Stimulated activated CD8-positive, alpha-beta memory T cell treated with anti-CD3 and anti-CD28 coated beads, Interleukin-15, amount 100 ng/mL, for 48 hours (primary cell): ENCODE results near the gene LOC101059915.

ENCODE experiments used
- DNase-seq, 2 donors: peaks; one replicate each; pipeline ENCODE4 v3.0.0-alpha.2; 2020; ENCODE audit warnings: low read depth in 2 of 2

Gene LOC101059915

DNA sequence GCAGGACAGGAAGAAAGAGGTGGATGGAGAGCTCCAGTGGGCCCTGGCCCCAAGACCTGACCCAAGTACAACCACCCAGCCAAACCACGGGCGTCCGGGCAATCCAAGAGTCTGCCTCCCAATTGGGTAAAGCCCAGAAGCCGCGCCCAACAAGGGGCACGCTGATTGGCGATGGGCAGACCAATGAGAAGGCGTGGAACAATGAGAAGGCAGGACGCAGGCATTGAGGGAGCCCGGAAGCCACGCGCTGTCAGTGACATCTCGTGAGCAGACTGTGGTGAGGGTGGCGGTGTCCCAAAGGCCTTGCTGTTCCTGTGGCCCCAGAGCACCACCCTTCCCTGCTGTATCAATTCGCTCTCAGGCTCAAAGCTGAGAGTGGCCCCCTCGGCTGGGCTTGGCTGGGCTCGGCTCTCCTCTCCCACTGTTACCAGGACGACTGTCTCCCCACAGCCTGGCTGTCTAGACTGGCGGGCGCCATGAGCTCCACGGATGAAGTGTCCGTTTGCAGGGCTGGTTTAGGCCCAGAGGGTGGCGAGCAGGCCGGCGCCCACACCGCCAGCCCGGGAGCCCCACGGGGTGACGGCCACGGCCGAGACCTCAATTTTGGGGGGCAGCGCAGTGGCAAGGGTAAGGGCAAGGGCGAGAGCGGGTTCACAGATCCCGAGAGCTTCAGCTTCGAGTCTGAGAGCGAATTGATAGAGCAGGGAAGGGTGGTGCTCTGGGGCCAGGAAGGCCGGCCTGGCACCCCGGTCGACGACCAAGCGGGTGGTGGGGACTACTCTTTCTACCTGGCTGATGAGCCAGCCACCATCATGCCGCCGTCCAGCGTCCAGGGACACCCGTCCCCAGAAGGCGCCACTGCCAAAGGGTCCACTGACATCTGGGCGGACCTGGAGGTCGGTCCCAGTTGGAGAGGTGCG lies at the start of gene LOC101059915:
Gene LOC101059915 (plus strand): TSS at position 219 of the 920 bp plus-strand sequence.
- DNase-seq: no peak

DNA sequence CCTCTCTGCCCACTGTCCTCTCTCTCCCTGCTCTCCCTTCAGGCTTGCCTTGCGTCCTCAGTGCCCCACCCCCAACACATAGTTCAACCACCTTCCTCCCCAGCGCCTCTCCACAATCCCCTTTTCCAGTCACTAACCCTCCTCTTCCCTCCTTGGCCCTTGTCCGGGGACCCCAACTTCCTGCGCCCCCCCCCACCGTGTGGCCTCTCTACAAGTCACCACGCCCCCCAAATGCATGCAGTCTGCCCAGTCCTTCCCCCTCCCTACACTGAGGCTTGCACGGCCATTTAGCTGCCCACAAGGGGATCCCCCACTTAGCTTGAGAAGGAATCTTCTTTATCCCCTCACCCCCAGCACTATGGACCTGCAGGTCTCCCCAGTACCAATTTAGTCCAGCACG lies 49.6 kb upstream of the LOC101059915 start:
- DNase-seq: no peak

DNA sequence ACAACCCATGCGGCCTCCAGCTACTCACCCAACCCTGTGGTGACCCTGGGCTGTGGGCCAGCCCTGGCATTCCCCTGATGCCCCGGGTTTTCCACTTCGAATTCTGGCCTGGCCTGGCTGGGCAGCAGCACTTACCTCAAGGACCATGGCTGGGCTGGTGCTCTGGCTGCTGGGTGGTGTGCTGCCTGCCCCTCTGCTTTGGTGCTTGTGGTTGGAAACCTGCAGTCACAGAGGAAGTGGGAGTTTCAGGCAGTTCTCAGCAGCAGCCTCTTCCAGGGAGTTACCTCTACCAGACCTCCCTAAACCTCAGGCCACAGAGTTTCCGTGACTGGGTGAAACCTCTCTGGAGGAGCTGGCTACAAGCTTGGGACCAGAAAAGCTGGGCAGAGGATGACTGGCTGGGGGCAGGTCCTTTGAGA lies 49.0 kb upstream of the LOC101059915 start, which contains the start of gene CXCR3:
Gene CXCR3 (minus strand): TSS at position 209 of the 419 bp plus-strand sequence. CDS start 62 bp downstream, at position 147.
- peak; percentile 73 to 82 for DNase-seq

DNA sequence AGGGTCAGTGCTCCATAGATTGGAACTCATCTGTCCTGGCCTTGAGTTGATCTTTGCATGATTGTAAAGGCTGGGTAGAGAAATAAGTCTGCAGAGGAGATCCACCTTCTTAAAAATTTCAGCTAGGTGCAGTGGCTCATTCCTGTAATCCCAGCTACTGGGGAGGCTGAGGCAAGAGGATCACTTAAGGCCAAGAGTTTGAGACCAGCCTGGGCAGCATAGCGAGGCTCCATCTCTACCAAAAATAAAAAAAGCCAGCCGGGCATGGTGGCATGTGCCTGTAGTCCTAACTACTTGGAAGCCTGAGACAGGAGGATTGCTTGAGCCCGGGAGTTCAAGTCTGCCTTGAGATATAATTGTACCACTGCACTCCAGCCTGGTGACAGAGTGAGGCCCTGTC lies 48.6 kb upstream of the LOC101059915 start:
- DNase-seq: no peak

DNA sequence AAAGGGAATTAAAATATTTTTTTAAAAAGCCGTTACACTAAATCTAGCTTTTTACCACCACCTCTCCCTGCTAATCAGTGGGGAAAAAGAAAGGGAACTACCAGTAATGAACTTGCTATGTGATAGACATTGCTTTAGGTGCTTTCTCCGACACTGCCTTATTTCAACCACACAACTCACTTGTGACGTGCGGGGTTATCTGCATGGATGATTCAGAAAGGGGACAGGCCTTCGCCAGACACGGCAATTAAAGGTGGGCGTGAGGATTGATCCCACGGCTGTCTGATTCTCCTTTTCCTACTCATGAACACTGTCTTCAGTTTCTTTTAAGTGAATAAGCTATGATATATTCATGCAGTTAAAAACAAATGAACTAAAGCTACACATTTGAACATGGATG lies 48.2 kb upstream of the LOC101059915 start:
- peak; percentile 57 to 69 for DNase-seq

DNA sequence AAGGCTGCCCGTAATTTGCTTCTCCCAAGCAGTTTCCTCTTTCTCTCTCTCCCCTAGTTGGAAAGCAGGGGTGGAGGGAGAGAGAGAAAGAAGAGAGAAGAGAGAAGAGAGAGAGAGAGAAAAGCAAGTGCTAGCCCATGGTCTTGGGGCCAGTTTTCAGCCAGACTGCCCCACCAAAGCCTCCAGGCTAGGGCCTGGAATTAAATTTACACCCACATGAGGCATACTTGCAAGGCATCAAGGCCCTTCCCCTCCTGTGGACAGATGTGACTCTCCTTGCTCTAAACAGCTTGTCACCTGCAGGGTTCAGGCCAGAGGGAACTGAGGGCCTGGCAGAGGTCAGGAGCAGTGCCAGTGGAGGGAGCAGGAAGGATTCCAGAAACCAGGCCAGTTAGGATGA lies 47.4 kb upstream of the LOC101059915 start:
- DNase-seq: no peak

DNA sequence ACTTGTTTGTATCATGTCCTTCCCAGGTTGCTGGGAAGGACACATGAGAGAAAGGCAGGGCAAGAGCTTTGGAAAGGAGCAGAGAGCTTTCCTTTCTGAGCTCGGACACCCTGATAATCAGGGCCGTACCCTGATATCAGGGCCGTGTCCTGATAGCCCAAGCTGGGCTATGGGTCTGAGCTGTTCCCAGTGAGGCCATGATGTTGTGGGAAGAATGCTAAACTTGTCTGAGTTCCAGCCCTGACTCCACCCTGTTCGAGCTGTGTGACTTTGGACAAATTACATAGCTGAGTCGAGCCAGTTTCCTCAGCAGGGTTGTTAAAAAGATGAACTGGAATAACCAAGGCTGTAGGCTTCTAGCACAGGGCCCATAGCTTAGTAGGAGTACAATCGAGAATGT lies 45.7 kb upstream of the LOC101059915 start:
- DNase-seq: no peak

DNA sequence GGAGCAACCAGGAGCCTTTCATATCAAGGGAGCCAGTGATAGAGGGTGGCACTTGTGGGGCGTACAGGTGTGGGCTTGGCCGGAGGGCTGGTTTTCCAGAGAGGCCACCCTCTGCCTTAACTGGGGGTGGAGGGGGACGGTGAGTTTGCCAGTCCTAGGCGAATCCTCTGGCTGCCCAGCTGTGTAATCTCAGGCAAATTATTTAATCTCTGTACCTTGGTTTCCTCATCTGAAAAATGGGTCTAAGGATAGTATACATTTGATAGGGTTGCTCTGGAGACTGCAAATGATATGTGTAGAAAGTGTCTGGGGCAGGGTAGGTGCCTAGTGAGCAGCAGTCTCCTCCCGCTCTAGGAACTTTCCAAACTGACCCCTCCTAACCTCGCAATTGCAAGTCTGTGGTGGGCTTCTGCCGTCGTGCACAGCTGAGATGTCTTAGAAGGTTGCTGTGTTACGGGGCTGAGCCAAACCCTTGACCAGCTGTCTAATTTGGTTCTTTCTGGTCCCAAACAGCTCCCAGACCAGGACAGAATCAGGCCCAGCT lies 45.2 kb upstream of the LOC101059915 start:
- DNase-seq: no peak

DNA sequence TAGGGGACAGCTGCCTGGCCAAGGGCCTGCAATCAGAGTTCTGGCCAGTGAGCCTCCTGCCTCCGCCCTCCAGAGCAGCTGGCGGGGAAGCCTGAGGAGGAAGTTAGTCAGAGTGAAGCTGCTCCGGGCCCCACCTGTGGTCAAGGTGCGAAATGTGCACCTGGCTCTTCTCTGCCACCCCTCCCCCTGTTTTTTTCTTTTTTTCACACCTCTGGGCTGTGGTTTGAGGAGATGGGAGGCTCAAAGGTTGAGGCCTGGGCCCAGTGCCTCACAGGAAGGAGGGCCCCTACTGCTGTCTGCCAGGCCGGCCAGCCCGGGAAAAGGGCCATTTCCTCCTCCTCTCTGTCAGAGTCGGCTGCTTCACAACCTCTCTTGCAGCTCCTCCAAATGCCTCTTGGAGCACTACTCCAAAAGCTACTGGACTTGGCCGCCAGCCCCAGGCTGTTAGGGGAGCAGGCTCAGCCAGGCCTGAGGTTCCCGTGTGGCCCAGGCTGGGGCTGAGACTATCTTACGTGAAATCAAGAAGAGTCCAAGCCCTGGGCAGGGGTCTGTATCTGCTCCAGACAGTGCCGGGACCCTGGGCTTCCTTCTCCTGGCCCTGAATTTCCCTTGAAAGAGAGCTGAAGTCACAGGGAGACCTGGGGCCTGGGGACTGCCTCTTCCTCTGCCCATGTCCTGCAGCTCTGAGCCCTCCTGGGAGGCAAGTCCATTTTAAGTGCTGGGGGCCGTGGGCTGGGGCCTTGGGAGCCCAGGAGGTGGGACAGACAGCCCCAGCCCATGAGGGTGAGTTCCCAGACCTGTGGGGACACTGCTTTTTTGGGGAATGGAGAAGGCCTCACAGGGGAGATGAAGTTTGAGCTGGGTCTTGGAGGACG lies 44.5 kb upstream of the LOC101059915 start:
- peak; percentile 54 to 72 for DNase-seq

DNA sequence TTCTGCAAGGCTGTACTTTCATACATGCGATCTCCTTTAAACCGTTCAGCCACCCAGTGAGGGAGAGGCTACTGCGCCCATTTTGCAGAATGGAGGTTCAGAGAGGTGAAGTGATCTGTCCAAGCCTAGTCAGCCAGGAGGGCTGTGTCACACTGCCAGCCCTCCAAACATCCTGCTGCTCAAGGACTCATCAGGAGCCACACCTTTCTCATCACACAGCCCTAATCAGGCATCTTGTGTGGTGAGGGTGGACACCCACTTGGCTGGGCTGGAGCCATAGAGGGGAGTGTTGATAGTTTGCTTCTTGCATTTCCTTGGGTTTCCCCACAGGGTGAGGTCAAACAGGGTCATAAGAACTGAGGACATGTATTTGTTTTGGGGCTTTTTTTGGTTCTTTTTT lies 43.6 kb upstream of the LOC101059915 start:
- DNase-seq: no peak

DNA sequence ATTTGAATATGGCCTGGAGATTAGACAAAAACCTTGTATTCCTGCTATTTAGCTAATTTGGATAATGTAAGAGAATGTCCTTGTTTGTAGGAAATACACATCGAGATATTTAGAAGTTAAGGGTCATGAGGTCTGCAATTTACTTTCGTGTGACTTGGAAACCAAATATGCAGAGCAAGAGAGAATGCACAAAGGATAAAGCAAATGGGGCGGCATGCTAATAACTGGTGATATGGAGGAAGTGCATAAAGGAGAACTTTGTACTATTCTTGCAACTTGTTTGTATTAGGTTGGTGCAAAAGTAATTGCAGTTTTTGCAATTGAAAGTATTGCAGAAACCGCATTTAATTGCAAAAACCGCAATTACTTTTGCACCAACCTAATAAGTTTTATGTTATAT lies 41.9 kb upstream of the LOC101059915 start:
- DNase-seq: no peak

DNA sequence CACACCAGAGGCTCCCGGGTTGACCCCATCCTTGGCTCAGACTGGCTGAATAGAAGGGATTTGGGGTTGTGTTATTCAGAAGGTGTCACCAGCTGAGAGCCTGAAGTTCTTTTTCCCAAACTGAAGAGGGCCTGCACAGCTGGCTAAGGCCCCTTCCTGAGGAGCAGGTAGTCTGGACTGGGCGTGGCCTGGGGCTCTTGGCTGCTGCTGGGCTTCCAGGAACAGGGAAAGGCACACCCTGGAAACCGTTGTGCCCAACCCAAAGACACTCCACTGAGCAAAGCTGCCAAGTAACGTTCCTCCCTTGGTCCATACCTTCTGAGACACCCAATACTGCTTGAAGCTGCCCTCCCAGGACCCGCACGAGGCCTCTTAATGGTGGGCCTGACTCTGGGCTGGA lies 40.8 kb upstream of the LOC101059915 start:
- DNase-seq: no peak

DNA sequence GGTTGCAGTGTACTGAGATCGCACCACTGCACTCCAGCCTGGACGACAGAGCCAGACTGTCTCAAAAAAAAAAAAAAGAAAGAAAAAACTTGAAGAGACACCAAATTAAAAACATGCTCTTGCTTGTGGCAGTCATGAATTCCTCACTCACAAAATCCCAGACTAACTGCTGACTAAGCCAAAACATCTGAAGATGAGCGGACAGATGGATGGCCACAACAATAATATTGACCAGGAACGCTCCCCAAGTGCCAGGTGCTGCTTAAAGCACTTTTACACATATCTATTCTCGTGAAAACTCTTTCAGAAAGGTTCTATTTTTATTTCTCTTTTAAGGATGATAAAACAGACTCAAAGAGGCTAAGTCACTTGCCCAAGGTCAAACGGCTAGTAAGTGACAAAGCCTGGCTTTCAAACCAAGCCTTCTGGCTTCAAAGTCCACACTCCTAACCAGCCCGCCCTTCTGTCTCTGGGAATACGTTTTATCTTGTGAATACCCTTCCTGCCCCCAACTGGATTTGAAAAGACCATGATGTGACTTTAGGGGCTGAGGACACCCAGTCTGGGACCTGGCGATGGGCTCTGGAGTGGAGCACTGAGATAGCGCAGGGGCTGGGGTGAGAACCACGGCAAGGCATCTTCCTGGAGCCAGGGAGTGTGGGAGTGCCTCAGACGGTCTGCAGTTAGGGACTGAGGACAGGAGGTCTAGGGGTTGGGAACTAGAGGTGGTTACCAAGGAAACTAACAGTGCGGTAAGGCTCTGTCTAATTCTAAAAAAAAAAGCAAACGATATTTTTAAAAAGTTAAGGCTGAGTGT lies 39.5 kb upstream of the LOC101059915 start:
- no peak for DNase-seq

DNA sequence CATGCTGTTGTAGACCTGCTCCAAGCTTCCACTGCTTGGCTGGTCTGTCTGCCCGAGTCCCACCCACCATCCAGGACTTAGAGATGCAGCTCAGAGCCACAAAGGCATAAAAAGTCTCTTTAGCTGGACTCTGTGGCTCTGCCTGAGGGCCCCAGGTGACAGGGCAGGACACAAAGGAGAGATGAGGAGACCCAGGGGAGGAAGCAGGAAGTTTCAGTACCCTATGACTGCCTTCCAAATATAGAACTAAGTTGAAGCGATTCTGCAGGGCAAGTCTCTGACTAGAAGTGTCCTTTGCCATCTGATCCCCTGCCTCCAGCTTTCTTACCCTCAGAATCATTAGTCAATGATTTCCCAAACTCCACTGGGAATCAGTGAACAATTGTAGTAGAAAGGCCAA lies 37.9 kb upstream of the LOC101059915 start:
- no peak for DNase-seq

DNA sequence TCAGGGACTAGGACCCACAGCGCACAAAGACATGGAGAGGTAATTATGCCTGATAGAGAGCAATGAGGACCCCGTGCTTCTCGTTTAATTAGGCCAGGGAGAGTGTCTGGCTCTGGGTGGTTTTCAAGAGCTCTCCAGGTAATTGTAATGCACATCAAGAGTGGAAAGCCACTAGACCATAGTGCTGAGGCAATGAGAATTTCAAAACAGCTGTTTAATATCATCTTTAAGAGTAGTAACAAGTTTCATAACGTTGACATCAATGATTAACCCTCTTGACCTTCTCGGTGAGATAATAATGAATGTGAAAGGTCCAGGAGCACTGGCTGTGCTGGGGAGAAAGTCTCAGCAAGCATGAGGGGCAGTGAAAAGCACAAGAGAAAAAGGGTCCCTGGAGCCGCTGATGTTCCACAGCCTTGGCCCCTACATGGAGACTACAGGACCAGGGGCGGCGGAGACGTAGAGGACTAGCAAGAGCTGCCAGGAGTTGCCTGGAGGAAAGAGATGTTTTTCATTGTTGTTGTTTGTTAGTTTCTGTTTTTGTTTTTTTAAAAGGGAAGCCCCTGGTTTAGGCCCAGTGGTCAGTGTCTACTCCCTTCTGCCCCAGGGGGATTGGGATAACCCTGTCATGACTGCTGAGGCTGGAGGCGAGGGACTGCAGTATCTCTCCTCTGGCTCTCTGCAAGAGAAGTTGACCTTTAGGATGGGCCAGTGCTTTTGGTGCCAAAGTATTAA lies 34.3 kb upstream of the LOC101059915 start:
- DNase-seq: no peak

DNA sequence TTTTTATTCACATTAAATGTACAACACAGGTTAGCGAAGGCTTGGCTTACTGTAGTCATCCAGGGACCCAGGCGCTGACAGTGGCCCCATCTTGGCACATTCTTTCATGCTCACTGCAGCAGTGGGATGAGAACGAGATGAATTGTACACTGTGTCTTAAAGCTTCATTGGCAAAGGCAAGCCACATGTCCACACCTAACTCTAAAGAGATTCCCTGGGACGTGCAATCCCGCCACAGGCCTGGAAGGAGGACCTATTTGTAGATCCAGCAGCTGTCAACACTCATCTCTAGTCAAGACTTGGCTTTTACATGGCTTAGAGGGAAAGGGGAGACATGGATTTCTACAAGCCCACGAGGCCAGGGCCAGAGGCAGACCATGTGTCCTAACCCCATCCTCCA lies 33.0 kb upstream of the LOC101059915 start:
- DNase-seq: no peak

DNA sequence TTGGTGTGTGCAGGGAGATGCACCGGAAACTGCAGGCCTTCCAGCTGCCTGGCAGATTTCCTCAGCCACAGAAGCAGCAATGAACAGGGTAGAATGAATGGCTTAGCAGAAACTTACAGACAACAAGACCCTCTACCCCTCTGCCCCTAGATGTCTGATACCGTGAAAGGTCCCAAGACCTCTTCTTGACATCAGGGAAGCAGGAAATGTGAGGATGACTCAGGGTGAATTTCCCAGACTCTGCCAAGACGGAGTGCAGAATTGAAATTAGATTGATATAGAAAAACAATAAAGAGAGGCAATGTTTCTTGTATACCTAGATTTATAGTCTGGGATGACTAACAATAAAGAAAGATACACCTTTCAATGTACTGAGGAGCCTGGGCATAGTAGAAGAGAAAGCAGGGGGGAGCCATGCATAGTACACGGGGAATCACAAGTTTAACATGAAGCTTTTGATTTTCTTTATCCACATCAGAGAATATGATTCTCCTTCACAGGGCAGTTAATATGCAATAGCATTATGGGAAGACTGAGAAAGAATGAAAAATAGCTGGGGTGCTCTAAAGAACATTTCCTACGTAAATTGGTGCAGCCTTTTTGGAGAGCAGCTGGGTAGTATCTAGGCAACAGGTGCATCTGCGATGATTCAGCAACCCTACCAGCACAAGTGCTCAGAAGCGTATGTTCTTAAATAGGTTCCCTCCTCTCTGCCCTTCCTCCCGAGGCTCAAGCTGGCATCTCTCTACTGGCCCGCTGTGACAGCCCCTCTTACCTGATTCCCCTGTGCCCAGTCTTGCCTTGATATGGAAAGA lies 30.7 kb upstream of the LOC101059915 start:
- DNase-seq: no peak

DNA sequence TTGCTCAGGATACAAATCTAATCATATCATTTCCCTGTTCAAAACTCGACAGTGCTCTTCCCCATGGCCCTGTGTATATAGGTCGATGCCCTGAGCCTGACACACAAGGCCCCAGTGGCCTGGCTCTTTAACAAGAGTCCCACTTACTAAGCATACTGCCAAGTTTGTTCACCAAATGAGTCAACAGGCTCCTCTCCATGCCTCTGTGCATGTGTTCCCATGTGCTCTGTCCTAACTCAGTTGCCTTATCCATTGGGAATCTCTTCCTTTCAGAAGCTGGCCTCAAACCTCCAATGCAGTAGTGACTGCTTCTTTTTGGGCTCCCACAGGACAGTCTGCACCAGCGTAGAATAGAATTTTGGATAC lies 30.1 kb upstream of the LOC101059915 start:
- DNase-seq: no peak

DNA sequence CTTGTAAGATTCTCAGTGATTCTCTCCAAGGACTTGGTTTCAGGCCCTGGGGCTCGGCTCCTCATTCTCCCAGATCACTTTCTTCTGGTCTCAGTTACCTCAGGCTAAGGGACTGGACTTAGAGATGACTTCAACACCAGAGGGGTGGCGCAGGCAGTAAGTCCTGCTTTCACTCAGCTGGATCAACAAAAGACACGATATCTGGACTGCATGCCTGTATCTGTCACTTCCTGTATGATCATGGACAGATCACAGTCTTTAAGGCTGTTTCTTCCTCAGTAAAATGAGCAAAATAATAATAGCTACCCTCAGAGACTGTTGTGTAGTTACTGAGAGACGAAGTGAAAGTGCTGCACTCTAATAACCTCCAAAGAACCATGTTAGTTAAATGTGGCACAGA lies 29.5 kb upstream of the LOC101059915 start:
- DNase-seq: no peak

DNA sequence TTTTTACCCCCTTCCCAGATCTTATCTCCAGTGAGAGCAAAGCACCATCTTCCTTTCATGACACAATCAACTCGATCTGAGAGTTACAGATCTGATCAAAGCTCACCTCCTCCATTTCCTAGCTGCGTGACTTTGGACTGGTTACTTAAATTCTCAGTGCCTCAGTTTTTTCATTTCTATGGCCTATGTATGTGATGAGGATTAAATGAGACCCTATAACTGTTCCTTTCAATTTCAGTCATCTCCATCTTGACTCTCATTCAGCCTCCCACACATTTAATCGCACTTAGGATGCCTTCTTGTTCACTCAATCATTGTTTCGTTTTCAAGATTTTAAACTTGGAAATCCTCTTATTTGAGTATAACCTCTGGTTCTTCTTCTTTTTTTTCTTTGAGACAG lies 28.9 kb upstream of the LOC101059915 start:
- DNase-seq: no peak
